Effector CD8-positive, alpha-beta T cell (primary cell): ENCODE data around the gene PLCD3.
"Not testable (repeated sequence)": the region's sequence is repeated elsewhere in the genome, so short reads cannot be mapped to it uniquely, and the experiment has no call there.

ENCODE experiments used
- DNase-seq: peaks from one replicate; lab custom pipeline; 2025; lab: John Stamatoyannopoulos, UW

PLCD3 gene

DNA sequence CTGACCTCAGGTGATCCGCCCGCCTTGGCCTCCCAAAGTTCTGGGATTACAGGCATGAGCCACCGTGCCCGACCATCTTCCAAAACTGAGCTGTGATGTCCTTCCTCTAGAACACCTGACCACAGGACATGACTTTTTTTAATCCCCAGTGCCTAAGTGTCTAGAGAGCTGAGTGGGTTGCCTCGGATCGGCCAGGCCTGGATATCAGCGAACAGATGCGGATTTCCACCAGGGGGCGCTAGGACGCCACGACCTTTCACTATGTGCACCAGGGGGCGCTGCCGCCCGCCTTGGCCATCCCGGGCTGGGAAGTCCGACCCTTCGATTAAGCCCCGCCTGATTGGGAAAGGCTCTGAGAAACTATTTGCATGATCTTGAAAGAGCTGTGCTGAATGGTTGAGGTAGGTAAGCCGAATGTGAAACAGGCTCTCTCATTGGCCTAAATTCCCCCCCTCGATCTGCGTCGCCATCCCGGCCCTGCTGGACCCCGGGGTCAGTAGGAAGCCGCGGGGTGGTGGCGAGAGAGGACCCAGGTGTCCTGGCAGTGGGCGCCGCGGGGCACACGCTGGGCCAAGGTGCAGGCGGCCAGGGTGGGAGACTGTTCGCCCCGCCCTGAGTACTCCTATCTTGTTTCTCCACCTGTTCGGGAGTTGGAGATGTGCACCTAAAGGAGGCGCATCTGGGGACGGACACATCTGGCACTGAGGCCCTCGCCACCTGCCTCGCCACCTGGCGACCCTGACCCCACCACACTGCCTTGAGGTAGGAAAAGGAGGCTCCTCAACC, 3.1 kb upstream of the PLCD3 start, which contains the start of gene ACBD4:
Gene ACBD4, plus strand, starts transcription at position 496 of the 786 bp plus-strand sequence. CDS start 458 bp downstream, outside the sequence.
- DNase-seq, result peak; percentile 97

DNA sequence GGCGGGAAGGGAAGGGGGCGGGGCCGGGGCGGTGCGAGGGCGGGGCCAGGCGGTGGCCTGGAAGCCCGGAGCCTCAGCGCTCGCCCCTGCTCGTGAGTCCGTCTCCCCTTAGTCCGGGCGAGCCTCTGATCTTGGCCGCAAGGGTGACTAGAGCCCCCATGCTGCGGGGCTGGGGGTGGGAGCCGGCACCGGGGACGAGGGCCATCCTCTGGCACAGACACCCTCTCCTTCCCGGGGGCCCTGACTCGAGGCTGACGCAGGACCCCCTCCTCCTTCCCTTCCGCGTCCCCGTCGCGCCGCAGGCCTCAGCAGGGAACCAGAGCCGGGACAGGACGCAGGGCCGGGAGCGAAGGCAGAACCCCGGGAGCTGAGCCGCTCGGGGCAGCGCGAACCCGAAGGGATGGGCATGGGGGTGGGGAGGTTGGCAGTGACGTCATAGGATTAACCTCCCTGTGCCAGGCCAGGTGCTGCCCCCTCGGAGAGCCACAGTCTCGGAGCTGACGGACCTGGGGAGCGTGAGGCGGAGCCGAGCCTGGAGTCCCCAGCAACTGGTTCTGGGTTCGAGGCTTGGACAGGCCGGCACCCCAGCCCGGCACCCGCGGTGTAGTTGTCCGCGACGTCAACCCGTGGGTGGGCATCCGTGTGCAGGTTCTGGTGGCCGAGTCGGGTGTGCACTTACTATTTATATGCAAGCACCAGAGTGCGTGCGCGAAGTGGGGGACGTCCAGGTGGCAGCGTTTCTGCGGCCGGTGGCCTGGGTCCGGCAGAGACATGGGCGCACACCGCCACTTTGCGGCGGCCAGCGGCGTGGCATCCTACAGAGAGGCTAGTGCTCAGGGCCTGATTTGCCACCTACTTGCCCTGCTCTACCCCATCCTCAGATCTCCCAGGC, 503 bp upstream of the PLCD3 start:
- peak; percentile 60 for DNase-seq

DNA sequence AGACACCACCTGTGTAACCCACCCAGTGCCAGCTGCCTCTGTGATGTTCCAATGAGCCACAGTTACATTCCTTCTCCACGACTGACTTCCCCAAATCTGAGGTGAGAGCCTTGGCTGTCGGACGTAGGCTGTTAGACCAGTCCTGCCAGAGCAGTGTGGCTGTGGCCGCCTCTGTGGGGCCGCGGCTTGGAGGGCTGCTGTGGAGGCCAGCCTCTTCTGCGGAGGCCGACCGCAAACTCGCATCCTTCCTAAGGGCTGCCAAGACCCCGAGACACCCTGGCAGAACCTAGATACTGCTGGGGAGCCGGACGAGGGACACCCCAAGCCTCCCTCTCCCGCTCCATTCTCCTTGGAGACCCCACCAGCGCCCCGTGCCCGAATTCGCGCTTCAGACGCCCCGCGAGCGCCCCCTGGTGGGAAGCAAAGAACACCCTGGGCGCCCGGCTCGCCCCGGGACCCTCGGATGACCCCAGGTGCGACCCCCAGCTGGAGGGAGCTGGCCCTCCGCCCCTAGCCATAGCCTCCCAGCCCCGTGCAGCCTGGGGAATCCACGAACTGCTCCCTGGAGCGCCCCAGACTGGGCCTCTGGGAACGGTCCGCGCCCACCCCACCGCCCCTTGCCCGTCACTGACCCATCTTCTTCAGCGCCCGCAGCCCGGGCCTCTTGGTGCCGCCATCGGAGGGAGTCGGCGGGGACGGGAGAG, 547 bp downstream of the PLCD3 start:
- peak; percentile 48 for DNase-seq

DNA sequence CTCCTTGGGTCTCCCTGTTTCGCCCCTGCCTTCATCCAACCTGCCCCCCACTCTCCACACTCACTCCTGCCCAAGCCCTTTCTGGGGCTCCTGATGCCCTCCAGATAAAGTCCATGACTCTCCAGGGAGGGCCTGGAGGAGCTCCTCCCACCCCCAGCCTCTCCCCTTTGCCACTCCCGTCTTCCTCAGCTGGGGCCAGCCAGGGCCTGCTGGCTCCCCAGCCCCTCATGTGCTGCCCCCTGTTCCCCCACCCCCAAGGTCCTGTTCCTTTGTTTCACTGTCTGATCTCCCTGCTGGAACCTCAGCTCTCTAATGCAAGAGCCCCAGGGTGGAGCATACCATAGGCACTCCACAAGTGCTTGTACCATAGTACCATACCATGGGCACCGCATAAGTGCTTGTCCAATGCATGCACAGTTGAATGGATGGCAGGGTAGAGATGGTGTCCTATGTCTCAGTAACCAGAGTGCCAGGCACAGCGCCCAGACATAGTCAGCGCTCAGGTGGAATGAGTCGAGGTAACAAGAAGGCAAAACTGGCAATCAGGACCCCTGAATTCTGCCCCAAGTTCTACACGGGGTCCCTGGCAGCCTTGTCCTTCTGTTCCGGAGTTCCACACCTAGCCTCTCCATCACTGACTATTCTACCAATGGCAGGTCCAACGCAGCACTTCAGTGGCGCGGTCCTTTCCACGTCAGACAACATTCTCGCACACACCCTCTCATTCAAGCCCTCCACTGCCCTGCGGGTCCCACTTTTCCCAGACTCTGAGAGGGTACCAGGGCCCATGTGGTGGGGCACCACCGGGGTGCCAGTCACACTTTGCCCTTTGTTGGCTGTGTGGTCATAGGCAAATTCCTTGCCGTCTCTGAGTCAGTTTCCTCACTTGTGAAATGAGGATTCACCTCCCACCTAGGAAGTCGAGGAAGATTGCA, 1.4 kb downstream of the PLCD3 start:
- DNase-seq, result no peak

DNA sequence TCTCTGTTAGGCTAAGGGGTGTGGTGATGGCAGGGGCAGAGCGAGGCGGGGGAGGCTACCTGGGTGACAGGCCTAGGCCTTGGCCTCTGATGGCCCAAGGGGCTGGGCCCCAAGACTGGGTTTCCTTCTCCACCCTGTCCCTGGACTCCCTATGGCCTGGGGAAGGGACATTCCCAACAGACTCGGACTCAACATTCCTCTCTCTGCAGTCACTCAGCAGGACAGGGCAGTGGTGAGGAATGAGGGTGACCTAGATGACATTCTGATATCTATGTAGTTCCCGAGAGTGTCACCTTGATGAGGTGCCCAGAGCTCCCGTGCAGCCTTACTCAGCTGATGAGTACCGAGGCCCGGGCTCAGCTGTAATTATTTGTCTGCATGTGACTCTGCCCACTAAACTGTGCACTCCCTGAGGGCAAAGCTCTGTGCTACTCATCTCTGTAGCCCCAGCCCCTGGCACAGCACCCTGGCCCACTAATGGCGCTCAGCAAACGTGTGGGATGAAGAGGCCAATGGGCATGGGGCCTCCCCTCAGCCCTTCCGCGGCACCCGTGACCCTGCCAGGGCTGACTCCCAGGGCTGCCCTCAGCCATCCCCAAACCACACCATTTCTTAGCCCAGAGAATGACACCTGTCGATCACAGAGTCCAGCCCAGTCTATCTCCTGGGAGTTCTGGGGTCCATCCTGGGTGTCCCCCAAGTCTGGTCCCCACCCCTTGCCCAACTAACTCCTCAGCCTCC, 2.2 kb downstream of the PLCD3 start:
- no peak for DNase-seq

DNA sequence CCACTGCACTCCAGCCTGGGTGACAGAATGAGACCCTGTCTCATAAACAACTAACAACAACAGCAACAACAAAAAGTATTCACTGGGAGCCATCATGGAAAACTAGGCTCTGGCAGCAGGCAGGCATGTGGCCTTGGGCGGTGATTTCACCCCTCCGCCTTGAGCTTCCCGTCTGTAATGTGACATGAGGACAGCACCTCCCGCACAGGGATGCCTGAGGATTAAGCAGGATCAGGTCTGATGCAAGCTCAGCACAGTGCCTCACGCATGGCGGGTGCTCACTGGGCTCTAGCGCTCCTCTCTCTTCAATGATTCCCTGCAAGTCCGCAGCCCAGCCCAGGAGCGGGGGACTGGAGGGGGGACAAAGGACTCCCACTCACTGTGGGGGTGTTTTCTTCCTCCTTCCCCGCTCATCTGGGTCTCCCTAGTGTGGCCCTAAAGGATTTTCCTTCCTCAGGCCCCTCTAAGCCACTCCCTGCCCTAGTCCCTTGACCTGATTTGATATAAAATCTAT, 2.8 kb downstream of the PLCD3 start:
- DNase-seq, result no peak

DNA sequence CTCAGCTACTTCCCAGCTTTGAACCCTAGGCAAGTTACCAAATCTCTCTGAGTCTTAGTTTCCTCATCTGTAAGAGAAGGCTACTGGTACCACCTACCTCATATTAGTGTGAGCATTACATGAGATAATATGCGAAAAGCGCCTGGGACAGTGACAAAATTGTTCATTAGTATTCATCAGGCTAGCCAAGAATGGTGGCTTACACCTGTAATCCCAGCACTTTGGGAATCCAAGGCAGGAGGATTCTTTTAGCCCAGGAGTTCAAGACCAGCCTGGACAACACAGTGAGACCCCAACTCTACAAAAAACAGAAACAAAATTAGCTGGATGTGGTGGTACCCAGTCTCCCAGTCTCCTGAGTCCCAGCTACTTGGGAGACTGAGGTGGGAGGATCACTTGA, 3.3 kb downstream of the PLCD3 start:
- DNase-seq, result no peak

DNA sequence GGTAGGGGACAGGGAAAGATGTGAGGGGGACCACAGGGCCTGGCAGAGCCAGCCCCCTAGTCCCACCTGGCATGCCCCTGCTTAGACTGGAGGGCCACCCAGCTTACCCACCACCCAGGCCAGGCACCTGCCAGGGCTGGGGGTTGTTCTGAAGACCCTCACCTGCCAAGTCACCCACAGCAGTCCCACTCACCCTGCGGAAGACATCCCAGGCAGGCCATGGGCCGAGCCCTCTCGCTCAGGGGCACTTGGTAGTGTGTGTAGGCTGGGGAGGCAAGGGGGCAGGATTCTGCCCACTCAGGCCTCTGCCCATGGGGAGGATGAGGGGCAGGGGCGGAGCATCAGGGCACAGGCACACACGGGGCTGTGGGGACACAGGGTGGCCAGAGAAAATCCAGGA, 4.0 kb downstream of the PLCD3 start:
- DNase-seq, result no peak

DNA sequence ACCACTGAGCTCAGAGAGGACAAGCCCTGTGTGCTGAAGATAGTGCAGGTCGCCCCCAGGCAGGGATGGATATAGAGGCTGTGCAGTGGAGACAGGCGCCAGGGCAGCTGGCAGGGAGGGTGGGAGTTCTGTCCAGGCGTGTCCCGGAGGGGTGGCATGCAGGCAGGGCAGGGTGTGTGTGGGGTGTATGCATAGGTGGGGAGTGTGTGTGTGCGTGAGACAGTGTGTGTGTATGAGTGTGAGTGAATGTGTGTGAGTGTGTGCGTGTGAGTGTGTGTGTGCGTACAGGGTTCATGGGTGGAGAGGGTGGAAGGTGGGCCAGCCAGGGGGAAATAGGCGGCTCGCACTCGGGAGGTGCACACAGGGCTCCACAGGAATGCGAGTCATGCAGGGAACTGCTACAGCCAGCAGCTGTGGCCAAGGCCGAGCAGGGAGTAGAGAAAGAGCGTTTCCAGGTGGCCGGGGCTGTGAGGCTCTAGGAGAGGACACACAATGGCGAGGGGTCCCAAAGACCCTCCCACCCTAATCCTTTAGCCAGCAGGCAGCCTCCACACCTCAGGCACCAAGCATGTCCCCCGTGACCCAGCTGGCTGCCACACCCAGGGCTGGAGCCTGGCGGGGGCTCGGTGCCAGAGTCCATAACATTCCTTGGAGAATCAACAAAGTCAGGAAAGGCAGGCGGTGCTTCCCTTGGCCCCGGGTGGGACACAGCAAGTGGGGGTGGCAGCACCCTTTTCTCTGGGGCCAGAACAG, 4.6 kb downstream of the PLCD3 start:
- DNase-seq, result no peak

DNA sequence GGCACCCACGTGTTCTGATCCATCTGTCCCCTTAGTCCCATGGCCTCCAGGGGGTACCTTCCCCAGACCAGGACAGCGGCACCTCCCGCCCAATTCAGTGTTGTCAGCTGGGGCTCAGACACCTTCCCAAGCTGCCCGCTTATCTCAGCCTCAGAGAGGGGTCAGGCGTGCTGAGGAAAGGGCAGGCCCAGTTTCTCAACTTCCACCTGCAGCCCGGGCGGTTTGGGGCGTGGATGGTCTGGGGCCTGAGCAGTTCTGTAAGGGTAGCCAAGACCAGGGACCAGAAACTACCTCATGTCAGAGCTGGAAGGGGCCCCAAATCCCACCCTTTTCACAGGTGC, 5.1 kb downstream of the PLCD3 start:
- DNase-seq, result no peak

DNA sequence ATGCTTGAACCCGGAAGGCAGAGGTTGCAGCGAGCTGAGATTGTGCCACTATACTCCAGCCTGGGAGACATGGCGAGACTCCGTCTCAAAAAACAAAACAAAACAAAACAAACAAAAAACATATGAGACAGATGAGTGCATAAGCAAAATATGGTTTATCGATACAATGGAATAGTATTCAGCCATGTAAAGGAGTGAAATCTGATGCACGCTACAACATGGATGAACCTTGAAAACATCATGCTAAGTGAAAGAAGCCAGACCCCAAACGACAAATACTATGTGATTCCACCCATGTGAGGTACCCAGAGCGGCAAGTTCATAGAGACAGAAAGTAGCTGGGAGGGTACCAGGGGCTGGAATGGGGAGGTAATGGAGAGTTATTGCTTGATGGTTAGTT, 6.8 kb downstream of the PLCD3 start:
- DNase-seq, result no peak

DNA sequence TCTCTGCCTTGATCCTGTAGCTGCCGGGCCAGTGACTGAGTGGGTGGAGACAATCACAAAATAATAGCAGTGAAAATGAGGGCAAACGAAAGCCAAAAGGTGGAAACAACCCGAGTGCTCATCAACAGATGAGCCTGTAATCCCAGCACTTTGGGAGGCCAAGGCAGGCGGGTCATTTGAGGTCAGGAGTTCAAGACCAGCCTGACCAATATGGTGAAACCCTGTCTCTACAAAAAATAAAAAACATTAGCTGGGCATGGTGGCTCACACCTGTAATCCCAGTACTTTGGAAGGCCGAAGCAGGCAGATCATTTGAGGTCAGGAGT, 7.6 kb downstream of the PLCD3 start:
- DNase-seq, result not testable (repeated sequence)

DNA sequence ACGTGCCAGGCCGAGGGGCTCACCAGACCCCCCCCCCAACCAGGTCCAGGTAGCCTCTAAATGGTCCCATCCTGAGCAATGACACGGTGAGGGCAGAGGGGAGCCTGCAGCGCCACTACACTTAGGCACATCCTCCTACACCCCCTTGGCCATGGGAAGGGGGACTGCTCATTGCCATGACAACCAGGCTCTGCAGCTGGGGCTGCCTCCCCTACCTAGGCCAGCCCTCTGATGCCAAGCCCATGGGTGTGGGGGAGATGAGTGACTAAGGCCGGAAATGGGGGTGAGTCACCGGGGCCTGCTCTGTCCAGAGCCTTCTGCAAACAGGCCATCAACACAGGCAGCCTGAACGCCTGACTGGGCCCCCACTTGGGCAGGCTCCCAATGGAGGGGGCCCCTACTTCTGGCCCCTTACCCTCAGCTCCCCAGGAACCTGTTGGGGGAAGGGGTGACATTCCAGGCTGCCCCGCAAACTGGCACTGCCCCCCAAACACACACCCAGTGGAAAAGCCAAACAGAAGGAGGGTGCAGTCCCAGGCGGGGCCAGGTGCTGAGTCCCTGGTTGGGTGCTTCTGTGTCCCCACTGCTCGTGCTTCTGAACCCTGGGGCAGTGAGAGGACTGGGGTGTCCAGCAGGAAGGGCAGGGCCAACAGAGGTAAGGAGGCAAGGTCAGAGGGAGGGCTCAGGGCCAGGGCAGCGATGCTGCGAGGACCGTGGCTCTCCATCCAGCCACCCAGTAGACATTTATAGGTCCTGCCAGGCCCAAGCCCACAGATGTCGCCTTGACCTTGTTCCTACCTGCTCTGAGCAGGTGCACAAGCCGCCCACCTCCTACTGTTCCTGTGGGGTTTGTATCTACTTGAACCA, 8.2 kb downstream of the PLCD3 start:
- DNase-seq, result no peak

DNA sequence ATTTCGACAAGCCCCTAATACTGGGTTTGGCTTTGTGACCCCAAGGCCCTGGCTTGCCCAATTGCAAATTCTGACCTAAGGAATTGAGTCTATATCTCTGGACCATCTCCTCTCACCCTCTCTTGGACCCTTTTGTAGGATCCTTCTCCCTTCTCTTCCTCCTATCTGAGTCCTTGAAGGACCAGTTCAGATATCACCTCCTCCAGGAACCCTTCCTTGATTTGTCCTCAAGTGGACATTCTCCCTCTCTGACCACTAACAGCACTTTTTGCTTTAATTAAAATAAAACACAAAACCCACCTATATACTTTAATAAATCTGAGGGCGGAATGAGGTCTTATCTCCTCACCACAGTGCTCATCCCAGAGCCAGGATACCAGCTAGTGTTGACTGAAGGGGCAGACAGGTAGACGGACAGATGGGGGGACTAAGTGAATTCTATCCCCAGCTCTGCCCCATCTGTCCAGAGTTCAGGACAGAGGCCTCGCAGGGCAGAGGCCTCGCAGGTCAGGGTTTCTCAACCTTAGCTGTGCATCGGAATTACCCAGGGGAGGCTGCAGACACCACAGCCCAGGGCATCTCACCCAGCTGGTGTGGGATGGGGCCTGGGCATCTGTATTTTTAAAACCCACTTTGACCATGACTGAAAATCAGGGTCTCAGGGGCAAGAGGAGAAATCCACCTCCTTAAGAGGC, 9.1 kb downstream of the PLCD3 start:
- DNase-seq, result no peak

DNA sequence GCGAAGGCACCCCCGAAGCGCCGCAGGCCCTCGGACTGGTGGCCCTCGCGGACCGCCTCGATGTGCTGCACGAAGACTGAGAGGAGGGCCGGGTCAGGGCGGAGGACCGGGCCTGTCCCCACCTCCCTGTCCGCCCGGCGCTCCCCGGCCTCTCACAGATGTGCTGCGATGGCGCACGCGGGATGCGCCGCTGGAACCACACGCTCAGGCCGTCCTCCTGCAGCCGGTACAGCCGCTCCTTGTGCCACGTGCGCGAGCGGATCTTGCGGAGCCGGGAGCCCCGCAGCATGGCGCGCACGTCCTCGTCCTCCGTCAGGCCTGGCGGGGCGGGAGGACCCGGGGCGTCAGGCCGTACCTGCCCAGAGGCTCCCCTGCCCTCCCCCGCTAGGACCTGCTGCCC, 11.3 kb downstream of the PLCD3 start:
- no peak for DNase-seq

DNA sequence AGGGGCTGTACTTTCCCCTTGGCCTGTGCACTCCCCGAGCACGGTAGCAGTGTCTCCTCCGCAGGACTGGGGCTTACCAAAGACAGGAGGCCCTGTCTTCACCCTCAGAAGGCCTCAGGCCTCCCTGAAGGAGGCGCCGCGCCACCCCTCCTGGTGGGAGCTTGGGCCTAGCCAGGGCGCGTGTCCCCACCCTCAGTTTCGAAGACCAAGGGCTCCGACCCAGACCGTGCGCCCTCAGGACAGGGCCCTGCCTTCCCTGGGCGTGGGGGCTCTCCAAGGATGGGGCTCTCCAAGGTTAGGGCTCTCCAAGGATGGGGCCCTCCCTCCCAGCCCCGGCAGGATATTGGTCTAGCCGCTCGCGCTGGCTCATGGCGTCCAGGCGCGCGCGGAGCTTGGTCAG, 11.8 kb downstream of the PLCD3 start:
- no peak for DNase-seq

DNA sequence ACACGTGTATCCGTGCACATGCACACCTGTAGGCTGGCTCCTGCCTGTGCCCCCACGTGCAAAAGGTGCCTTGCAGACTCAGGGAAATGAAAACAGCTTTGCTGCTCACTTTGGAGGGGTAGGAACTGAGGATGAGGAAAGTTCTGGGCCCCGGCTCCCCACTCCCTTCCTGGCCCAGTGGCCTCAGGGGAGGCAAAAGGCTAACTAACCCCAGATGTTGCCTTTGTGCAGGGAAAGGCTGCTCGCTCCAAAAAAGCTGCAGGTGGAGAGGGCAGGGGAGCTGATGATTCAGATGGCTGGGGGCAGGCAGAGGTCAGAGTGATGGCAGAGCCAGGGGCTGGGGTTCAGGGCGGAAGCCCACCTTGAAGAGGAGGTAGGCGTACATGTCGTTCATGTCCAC, 12.4 kb downstream of the PLCD3 start:
- no peak for DNase-seq

DNA sequence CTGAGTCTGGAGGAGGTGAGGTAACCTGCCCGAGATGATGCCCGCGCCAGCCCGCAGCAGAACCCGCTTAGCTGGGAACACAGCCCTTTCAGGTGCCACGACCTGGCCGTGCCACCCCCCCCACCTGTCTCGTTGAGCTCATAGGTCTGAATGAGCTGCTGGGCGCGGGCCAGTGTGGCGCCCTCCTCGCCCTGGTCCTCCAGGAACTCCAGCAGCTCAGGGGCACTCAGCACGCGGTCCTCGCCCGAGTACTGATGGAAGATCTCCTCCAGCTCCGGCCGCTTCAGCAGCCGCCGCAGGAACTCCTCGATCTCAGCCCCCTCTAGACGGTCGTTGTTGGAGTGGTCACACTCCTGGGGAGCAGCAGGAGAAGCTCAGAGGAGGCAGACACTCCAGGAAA, 13.6 kb downstream of the PLCD3 start:
- DNase-seq, result no peak
